HG02678 (cell line): ENCODE results near the gene TNS3.

ENCODE experiments used
- ATAC-seq: cut with Tn5 transposase; IDR thresholded peaks from one replicate; pipeline ENCODE4 v1.9.1; 2021; ENCODE audit warnings: mild to moderate bottlenecking, moderate library complexity; ENCODE audit not compliant: unreplicated experiment

TNS3 gene

DNA sequence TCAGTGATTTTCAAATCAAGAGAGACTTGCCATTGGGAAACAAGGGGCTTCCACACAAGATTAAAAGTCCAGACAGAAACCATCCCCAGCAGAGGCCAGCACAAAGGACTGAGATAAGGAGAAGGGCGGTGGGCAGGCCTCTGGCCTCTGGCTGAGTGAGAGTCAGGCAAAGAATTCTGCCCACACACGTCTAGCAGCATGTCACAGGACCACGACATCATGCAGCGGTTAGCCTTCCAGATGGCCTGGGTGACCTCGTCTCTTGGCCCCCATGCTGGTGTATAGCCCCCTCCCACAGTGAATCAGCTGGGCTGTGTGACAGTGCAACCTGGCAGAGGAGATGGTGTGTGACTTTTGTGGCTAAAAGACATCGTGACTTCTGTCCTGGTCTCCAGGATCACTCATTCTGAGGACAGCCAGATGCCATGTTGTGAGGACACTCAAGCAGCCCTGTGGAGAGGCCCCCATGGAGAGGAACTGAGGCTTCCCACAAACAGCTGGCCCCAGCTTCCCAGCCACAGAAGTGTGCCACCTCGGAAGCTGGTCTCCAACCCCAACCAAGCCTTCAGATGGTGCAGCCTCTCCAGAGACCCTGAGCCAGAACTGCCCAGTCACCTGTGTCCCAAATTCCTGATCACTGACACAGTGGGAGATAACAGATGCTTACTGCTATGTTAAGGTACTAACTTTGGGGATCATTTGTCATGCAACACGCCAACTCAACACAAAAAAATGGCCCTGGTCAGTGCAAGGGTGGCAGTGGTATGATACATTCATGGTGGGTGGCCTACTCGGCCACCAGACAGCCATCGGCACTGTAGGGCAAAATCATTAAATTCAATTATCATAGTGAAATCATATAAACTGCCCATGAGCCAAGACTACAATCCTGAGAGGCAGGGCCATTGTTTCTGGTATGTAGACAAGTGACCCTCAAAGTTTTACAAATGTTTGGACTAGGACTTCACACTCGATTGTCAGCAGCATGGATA, 73.2 kb downstream of the TNS3 start:
- ATAC-seq = no peak

DNA sequence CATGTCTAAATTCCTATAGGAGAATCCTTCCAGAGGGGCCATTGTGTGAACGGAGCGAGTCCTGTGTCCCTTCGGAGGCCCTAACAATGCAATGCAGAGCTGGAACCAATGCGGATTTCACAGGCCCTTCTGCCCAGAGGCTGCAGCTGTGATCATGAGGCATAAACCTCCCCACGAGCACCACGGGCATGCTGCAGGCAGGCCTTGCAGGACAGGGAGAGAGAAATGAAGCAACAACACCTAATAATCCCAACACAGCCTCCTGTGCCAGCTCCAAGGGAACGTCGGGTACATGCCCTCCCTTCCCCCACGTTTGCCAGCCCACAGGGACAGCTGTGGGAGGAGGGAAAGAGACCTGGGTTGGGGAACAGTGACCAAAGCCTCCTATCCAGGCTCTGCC, 74.4 kb downstream of the TNS3 start:
- ATAC-seq = no peak

DNA sequence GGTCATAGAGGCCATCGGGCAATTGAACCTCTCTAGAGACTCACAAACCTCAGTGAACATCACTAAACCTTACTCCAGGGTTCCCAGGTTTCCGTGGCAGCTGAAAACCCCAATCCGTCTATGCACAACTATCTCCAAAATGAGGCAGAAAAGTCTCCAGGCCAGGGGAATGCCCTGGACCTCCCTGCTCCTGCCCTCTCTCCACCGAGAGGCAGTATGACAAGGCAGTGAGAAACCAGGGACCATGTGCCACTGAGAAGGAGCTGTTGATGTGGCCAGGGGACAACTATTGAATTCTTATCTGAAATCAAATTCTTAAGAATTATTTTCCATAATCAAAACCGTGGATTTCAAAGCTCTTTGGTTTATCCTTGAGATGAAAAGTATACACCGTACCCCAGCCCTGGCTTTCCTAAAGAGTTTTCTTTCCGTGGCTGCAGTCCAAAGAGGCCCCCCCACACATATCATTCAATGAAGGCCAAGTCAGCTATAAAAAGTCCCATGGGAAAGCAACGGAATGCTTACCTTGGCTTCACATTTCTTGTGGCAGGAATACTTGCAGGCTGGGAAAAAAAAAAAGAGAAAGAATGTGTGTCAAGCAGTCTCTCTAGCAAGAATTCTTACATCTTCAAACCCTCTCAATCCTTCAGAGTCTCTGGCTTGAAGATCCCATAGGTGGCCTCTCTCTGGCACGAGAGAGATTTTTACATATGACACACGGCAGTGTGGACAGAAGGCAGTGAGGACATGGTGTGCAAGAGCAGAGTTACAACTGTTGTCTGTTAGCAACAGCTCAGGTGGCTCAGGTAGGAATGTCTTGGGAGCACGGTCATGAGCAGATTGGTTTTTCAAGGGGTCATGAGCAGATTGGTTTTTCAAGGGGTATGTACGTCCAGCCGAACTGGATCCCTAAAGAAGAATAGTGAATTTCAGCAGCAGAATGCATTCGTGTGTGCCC, 75.2 kb downstream of the TNS3 start:
- no peak for ATAC-seq

- ATAC-seq = no peak
Measured at GRCh38 chr7:47505312-47506007, 76.5 kb downstream of the TNS3 start.

DNA sequence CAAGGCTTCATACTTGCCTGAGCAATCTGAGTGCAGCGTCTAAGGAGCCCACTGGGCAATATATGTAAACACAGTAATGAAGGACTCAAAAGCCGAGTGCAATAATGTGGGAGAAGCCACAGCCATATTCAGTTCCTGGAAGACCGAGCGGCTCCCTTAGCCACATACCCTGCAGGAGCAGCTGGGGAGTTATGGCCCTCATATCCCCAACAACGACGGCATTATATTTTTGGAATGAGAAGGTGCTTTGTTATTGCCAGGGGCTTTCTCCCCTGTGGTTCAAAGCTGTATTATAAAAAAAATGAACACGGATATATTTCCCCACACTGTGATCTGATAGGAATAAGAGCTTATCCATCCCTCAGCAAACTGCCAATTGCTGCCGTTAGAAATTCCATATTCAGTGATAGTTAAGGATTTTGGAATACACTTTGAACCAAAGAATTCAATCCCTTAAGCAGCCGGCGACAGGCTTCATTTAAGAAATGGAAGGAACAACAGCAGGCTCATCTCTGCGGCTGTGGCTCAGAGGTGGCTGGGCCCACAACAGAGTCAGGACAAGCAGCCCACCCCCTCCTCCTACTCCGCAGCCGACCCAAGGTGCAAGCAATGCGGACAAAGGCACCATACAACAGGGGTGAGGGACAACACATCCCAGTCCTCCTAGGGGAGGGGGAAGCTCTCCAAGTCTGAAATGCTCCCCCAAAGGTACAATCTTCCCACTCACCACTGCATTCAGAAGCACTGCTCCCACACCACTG, 77.2 kb downstream of the TNS3 start:
- no peak for ATAC-seq

GRCh38 chr7:47503281-47503680, 78.6 kb downstream of the TNS3 start:
- no peak for ATAC-seq

GRCh38 chr7:47502240-47502877, 79.6 kb downstream of the TNS3 start:
- ATAC-seq = no peak

GRCh38 chr7:47501406-47501805, 80.5 kb downstream of the TNS3 start:
- no peak for ATAC-seq

DNA sequence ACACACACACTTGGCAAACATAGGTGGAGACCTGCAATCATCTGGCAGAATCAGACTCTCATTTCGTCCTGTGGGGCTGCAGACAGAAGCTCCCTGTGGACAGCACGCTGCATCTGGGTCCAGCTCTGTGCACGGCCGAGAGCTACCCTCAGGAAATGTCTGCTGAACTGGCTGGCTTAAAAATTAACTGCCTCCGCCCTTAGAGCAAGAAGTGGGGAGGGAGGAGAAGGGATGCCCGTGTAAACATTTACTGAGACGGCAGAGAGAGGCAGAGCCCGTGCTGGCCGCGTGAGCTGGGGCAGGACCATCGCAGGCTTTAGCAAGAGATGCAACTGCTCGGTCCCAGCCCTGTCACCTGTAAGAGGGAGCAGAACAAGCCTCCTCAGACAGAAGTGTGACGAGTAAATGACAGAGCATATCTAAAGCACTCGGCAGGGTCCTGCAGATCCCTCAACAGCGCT, 81.8 kb downstream of the TNS3 start:
- ATAC-seq = no peak

- ATAC-seq = no peak
Measured at GRCh38 chr7:47498229-47499056, 83.5 kb downstream of the TNS3 start.

DNA sequence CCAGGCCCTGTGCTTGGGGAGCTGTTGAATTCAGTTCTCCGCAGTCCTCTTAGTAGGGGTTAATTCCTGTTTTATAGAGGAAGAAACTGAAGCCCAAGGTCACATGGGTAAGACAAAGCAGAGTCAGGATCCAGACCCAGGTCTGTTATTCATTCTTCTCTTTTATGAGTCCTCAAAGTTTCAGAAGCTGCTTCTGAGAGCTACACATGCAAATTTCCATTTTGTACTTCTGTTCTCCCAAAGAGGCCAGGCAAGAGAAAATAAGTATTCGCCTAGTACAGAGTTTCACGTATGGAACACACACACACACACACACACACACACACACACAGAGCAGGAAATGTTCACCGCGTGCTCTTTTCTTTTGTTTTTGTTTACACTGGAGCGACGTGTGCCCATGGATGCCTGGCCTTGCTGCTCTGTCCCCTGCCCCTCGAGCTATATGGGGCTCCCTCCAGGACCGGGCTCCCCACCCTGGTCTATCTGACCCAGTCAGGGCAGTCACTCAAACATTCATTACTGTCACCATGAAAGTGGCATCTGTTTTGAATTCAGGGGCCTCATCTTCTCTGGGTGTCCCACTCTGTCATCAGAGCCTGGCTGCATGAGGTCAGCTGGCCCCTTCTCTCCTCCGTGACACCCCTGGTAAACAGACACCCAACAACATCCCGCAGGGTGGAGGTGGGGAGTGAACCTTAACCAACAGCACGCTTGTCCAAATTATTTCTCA, 84.4 kb downstream of the TNS3 start:
- ATAC-seq = peak; percentile 85

- no peak for ATAC-seq
Measured at GRCh38 chr7:47496666-47497065, 85.2 kb downstream of the TNS3 start.

GRCh38 chr7:47496056-47496665, 85.8 kb downstream of the TNS3 start:
- no peak for ATAC-seq

GRCh38 chr7:47493976-47494911, 87.7 kb downstream of the TNS3 start:
- no peak for ATAC-seq

- ATAC-seq = no peak
Measured at GRCh38 chr7:47492716-47493325, 89.1 kb downstream of the TNS3 start.
